ENCODE data around the gene FIGN. TPM values are rescaled to one million over a fixed set of nuclear protein-coding genes. Genes with fewer than 3 reads are reported as not detected.

The FIGN gene
- total RNA-seq, 1 experiment from 2014 or later = not detected

DNA sequence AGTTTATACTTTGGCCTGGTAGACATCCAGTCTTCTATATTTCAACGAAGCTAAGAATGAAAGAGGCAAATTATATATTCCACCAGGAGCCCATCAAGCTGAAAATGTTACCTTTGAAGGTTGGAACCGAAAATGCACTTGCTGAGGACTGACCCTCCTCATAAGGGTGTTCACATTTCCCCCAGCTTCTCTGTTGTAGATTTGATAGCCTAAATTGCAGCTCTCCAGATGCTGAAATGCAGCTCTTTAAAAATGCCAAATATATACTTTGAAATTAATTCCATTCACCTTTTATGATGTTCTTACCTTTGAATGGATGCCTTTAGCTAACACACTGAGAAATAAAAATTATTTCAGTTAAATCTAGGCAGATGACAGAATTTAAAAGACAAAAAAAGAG lies 1.8 kb upstream of the FIGN start (continued):
- no peak for TF ChIP-seq CEBPB (IDR thresholded peaks at IDR 0.05; ENCODE audit: low read depth)
- no peak for TF ChIP-seq SP1 (IDR thresholded peaks at IDR 0.05; ENCODE audit: low read depth)

DNA sequence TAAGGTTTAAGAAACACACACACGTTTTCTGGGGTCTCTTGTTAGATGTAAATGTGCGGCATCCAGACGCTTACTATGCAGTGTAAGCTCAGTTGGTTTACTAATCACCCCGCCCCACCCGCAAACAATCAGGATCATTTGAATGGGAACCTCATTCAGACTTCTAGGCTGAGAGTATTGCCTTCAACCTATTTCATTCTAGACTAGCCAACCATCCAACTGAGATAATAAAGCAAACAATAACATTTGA lies 1.3 kb upstream of the FIGN start:
- peaks cover 66% of the 10 kb centered on the region for H3K27me3 ChIP-seq (ENCODE audit: insufficient read depth, low read length)
- no peaks in the 10 kb centered on the region for H4K20me1 ChIP-seq (ENCODE audit: insufficient read depth)
- no TSS peak for BruUV-seq (replicated peaks)
- no peak overlapping the region for H3K4me3 ChIP-seq (replicated peaks in 1 of 2; ENCODE audit: low read depth in 1 of 2, low read length in 2 of 2)
- RAD21 ChIA-PET (ENCODE audit: low non-redundant PET in 1 of 2, low total read pairs in 2 of 2, uncharacterized antibody in 2 of 2, unreplicated experiment in 2 of 2) = no interaction called here
- no peak overlapping the region for H3K9ac ChIP-seq (ENCODE audit: low read length)
- no peaks in the 10 kb centered on the region for H3K79me2 ChIP-seq (ENCODE audit: insufficient read depth, low read length)
- H3K27ac ChIP-seq (ENCODE audit: low read depth, low read length) = no peak overlapping the region
- TF ChIP-seq, protein P1, sequence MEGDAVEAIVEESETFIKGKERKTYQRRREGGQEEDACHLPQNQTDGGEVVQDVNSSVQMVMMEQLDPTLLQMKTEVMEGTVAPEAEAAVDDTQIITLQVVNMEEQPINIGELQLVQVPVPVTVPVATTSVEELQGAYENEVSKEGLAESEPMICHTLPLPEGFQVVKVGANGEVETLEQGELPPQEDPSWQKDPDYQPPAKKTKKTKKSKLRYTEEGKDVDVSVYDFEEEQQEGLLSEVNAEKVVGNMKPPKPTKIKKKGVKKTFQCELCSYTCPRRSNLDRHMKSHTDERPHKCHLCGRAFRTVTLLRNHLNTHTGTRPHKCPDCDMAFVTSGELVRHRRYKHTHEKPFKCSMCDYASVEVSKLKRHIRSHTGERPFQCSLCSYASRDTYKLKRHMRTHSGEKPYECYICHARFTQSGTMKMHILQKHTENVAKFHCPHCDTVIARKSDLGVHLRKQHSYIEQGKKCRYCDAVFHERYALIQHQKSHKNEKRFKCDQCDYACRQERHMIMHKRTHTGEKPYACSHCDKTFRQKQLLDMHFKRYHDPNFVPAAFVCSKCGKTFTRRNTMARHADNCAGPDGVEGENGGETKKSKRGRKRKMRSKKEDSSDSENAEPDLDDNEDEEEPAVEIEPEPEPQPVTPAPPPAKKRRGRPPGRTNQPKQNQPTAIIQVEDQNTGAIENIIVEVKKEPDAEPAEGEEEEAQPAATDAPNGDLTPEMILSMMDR (IDR thresholded peaks at IDR 0.05 in 2 of 3, conservative IDR thresholded peaks at IDR 0.05 in 1 of 3; ENCODE audit: borderline replicate concordance in 1 of 3, insufficient read depth in 1 of 3, low read depth in 2 of 3, low read length in 2 of 3) = no peak
- no peak for TF ChIP-seq POLR2A (IDR thresholded peaks at IDR 0.05; ENCODE audit: borderline replicate concordance, extremely low read depth, insufficient read depth, insufficient read length)
- TF ChIP-seq ZNF274 (IDR thresholded peaks at IDR 0.05; ENCODE audit: low read depth, low read length) = no peak
- no peak for TF ChIP-seq JUND (IDR thresholded peaks at IDR 0.05)
- TF ChIP-seq, protein P2, sequence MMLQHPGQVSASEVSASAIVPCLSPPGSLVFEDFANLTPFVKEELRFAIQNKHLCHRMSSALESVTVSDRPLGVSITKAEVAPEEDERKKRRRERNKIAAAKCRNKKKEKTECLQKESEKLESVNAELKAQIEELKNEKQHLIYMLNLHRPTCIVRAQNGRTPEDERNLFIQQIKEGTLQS (IDR thresholded peaks at IDR 0.05) = no peak
- no peak for TF ChIP-seq CEBPB (IDR thresholded peaks at IDR 0.05; ENCODE audit: low read depth)
- TF ChIP-seq ELF1 (IDR thresholded peaks at IDR 0.05; ENCODE audit: borderline replicate concordance, low read depth) = no peak
- no peaks in the 10 kb centered on the region for H3K36me3 ChIP-seq (ENCODE audit: control insufficient read depth in 1 of 2, insufficient read depth in 2 of 2, low read length in 2 of 2)
- H3K9me3 ChIP-seq (ENCODE audit: control insufficient read depth in 1 of 2, insufficient read depth in 1 of 2, low read depth in 1 of 2, low read length in 2 of 2) = no peaks in the 10 kb centered on the region
- no peak overlapping the region for H3K4me2 ChIP-seq (ENCODE audit: low read length)
- ATAC-seq (no peak), DNase-seq (ENCODE audit: low read depth, low spot score) (no peak)
- H3K4me1 ChIP-seq (ENCODE audit: control insufficient read depth in 1 of 2, insufficient read depth in 2 of 2, low read length in 2 of 2) = no peaks in the 10 kb centered on the region
- no peaks in the 10 kb centered on the region for H3K9me2 ChIP-seq (ENCODE audit: insufficient read depth)
- no peak overlapping the region for H2AFZ ChIP-seq (ENCODE audit: low read depth, low read length, poor library complexity, severe bottlenecking)
- intact Hi-C loops (cut with micrococcal nuclease) = no loop called here
- POLR2A ChIA-PET = no interaction called here
- CTCF ChIA-PET = no interaction called here

Data from HCT116 (cell line).